Osteoblast (primary cell): Measurements from ENCODE around the gene ITGB5. TPM values are rescaled to one million over a fixed set of nuclear protein-coding genes. Genes with fewer than 3 reads are reported as not detected.

Experiments used
- DNase-seq: peaks from one replicate; pipeline ENCODE4 v3.0.0; 2011; ENCODE audit warnings: low spot score, mixed read lengths; ENCODE audit not compliant: insufficient read length; ENCODE audit errors: missing footprints
- H2AFZ ChIP-seq: 2 replicates; pipeline ENCODE4 v1.6.0; 2011; ENCODE audit warnings: mild to moderate bottlenecking, low read length
- H3K27ac ChIP-seq: 2 replicates; pipeline ENCODE4 v1.5.1; 2011; ENCODE audit warnings: mild to moderate bottlenecking, low read depth, low read length, moderate library complexity
- H3K27me3 ChIP-seq: 2 replicates; pipeline ENCODE4 v1.6.0; 2012; ENCODE audit warnings: mild to moderate bottlenecking, control low read depth, inconsistent platforms, low read length, moderate library complexity; ENCODE audit not compliant: insufficient read depth
- H3K36me3 ChIP-seq: 2 replicates; pipeline ENCODE4 v1.5.1; 2011; ENCODE audit warnings: mild to moderate bottlenecking, low read length, control low read depth, moderate library complexity; ENCODE audit not compliant: insufficient read depth
- H3K4me1 ChIP-seq: 2 replicates; pipeline ENCODE4 v1.5.1; 2011; ENCODE audit warnings: mild to moderate bottlenecking, low read length, control low read depth, moderate library complexity; ENCODE audit not compliant: insufficient read depth
- H3K4me2 ChIP-seq: 2 replicates; pipeline ENCODE4 v1.6.0; 2011; ENCODE audit warnings: mild to moderate bottlenecking, low read length; ENCODE audit not compliant: insufficient read depth
- H3K4me3 ChIP-seq: fragments of 200-600 bp; sonication (generic); 3 replicates; pipeline ENCODE4 v1.5.1; 2012; ENCODE audit warnings: mild to moderate bottlenecking, low read length, inconsistent platforms; ENCODE audit not compliant: insufficient read depth
- H3K79me2 ChIP-seq: 2 replicates; pipeline ENCODE4 v1.6.0; 2012; ENCODE audit warnings: mild to moderate bottlenecking, low read length, control low read depth, inconsistent platforms; ENCODE audit not compliant: insufficient read depth
- H3K9me3 ChIP-seq: 2 replicates; pipeline ENCODE4 v1.5.1; 2011; ENCODE audit warnings: low read depth, low read length, control low read depth
- H4K20me1 ChIP-seq: 2 replicates; pipeline ENCODE4 v1.6.0; 2012; ENCODE audit warnings: mild to moderate bottlenecking, low read length, control low read depth; ENCODE audit not compliant: insufficient read depth
- total RNA-seq: library from RNA; depleted of rRNA; stranded (reverse); fragments of >200 nt; gene quantifications from 2 replicates; pipeline ENCODE4 v1.2.3, GENCODE V29; 2012
- TF ChIP-seq, protein P1 (sequence below): IDR thresholded peaks from 2 replicates; pipeline ENCODE4 v1.5.1; 2011; ENCODE audit warnings: mild to moderate bottlenecking, low read depth, low read length, moderate library complexity; ENCODE audit errors: extremely low read depth

The ITGB5 gene
- total RNA-seq, 1 donor = 433 TPM

DNA sequence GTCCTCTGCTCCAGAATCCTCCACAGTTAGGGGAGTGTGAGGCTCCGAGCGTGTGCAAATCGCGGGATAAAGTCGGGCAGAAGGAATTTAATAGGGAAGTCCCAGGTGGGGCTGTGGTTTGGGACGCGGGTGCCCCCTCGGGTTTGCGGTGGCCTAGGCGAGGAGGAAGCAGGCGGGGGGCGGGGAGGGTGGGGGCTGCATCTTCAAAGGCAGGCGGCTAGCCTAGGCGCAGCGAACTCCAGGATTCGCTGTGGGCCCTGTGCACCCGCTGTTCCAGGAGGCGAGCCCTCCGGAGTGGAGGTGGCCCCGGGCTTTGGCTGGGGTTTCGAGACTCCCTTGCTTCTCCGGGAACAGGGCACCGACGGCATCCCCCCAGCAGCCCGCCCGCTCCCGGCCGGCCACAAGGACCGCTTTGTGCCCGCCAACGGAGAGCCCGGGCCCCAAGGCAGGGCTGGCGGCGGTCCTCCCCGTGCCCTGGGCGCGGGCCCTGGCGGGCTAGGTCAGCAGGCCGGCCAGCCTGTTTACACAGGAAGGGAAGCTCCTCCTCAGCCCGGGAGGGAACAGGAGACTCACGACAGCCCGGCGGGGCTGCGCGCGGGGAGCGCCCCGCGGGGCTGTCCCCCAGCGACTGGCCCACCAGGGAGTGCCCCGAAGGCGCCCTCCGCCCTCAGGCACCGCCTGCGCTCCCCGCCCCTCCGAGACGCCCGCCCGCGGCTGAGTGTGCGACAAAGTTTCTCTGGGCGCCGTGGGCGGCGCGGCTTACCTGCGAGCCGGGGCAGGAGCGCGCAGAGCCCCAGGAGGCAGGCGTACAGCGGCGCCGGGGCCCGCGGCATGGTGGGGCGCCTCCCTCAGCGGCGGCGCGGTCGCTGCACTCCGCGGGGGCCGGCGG lies 753 bp downstream of the ITGB5 start:
- peak; percentile 95 for DNase-seq
- Histone ChIP-seq H2AFZ (peak overlapping the region; percentile 24), H3K79me2 (peaks cover 45% of the 10 kb centered on the region)

DNA sequence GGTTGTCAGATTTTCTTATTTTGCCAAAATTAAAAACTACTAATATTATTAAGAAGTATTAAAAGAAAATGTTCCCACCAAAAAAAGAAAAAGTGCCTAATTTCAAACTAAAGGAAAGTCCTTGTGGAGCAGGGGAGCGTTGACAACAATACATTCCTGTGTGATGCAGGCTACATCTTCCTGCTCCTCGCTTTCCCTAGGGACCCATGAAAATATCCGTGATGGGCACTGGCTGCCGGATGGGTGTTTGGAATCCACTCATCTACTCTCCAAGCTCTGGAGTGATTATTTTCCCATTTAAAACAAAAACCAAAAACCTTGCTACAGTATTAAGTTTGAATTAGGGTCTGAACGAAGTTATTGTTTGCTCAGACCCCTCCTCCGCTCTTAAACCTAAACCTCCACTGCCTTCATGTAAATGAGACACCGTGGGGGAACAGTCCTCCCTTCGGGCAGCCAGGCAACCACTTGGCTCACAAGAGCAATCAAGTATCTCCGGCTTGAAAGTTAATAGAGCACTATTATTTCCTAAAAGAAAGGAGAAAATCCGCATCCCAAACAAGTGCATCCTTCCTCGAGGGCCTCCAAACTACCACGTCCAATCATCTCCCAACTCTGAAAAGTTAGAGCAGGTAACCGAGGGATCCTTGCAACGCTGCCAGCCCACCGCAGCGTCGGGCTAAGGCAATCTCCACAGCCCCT lies 1.5 kb downstream of the ITGB5 start:
- H2AFZ ChIP-seq = peak overlapping the region; percentile 24
- H3K4me2 ChIP-seq = peak overlapping the region; percentile 95
- H3K79me2 ChIP-seq = peaks cover 53% of the 10 kb centered on the region
- H3K4me1 ChIP-seq = peaks cover 42% of the 10 kb centered on the region
- no peaks in the 10 kb centered on the region for H4K20me1 ChIP-seq
- H3K4me3 ChIP-seq = peak overlapping the region; percentile 85
- peaks cover 5% of the 10 kb centered on the region for H3K36me3 ChIP-seq
- H3K27me3 ChIP-seq = no peaks in the 10 kb centered on the region
- H3K27ac ChIP-seq = peak overlapping the region; percentile 88
- peak; percentile 94 for DNase-seq
- no peaks in the 10 kb centered on the region for H3K9me3 ChIP-seq
- TF ChIP-seq, protein P1, sequence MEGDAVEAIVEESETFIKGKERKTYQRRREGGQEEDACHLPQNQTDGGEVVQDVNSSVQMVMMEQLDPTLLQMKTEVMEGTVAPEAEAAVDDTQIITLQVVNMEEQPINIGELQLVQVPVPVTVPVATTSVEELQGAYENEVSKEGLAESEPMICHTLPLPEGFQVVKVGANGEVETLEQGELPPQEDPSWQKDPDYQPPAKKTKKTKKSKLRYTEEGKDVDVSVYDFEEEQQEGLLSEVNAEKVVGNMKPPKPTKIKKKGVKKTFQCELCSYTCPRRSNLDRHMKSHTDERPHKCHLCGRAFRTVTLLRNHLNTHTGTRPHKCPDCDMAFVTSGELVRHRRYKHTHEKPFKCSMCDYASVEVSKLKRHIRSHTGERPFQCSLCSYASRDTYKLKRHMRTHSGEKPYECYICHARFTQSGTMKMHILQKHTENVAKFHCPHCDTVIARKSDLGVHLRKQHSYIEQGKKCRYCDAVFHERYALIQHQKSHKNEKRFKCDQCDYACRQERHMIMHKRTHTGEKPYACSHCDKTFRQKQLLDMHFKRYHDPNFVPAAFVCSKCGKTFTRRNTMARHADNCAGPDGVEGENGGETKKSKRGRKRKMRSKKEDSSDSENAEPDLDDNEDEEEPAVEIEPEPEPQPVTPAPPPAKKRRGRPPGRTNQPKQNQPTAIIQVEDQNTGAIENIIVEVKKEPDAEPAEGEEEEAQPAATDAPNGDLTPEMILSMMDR = no peak

More for the DNA sequence above, 753 bp downstream of the ITGB5 start:
- Histone ChIP-seq H3K36me3 (peaks cover 5% of the 10 kb centered on the region), H3K4me2 (peak overlapping the region; percentile 95), H4K20me1 (no peaks in the 10 kb centered on the region), H3K9me3 (no peaks in the 10 kb centered on the region), H3K4me3 (peak overlapping the region; percentile 85), H3K27me3 (no peaks in the 10 kb centered on the region), H3K27ac (peak overlapping the region; percentile 88), H3K4me1 (peaks cover 42% of the 10 kb centered on the region)
- TF ChIP-seq, protein P1 = no peak

DNA sequence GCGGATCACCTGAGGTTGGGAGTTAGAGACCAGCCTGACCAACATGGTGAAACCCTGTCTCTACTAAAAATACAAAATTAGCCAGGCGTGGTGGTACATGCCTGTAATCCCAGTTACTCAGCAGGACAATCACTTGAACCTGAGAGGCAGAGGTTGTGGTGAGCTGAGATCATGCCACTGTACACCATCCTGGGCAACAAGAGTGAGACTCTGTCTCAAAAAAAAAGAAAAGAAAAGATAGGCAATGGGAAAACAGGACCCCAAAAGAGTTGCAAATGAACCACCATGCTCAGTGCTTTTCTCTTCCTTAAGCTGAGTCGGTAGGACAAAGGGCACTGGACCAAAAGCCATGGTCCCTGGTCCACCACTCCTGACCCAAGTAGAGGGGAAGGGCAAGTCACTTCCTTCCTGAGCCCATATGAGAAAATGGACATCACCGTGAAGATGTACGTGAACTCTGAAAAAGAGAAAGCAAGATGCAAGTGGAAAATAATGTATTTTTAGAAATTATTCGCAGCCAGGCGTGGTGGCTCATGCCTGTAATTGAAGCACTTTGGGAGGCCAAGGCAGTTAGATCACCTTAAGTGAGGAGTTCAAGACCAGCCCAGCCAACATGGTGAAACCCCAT lies 2.6 kb downstream of the ITGB5 start:
- Histone ChIP-seq H4K20me1 (no peaks in the 10 kb centered on the region), H3K4me2 (peak overlapping the region; percentile 95), H3K36me3 (peaks cover 5% of the 10 kb centered on the region), H3K27ac (peak overlapping the region; percentile 88), H3K4me3 (peak overlapping the region; percentile 17), H3K4me1 (peaks cover 50% of the 10 kb centered on the region), H3K79me2 (peaks cover 64% of the 10 kb centered on the region), H2AFZ (no peak overlapping the region), H3K27me3 (no peaks in the 10 kb centered on the region), H3K9me3 (no peaks in the 10 kb centered on the region)
- TF ChIP-seq, protein P1 = no peak
- DNase-seq = no peak
